ENCODE data around the gene CASP6.

DNA sequence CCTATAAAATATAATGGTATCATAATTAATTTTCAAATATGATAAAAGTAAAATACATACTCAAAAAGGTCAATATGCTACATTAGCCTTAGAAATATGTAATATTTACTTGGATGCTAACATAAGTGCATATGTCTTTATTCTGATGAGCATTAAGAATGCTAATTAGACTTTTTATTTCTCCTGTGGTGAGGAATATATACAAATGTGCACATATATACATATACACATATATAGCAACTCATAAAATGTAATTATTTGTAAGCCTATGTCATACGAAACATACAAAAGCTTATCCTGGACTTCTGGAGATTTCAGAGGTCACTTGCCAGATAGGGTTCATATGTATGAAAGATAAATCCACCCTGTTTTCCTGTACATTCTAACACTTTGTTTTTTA, 15.5 kb upstream of the CASP6 start:
- TF ChIP-seq TAF1 (IDR thresholded peaks at IDR 0.05; ENCODE audit: borderline replicate concordance, insufficient read depth, low read length) (no peak), POLR2AphosphoS5 (IDR thresholded peaks at IDR 0.05; ENCODE audit: low read depth, low read length) (no peak), FOXP2 (optimal IDR thresholded peaks at IDR 0.05; ENCODE audit: borderline replicate concordance, extremely low read depth, extremely low read length, insufficient read depth) (no peak), SIN3A (IDR thresholded peaks at IDR 0.05; ENCODE audit: borderline replicate concordance, insufficient read depth, low read length) (no peak)
- TF ChIP-seq, protein P1, sequence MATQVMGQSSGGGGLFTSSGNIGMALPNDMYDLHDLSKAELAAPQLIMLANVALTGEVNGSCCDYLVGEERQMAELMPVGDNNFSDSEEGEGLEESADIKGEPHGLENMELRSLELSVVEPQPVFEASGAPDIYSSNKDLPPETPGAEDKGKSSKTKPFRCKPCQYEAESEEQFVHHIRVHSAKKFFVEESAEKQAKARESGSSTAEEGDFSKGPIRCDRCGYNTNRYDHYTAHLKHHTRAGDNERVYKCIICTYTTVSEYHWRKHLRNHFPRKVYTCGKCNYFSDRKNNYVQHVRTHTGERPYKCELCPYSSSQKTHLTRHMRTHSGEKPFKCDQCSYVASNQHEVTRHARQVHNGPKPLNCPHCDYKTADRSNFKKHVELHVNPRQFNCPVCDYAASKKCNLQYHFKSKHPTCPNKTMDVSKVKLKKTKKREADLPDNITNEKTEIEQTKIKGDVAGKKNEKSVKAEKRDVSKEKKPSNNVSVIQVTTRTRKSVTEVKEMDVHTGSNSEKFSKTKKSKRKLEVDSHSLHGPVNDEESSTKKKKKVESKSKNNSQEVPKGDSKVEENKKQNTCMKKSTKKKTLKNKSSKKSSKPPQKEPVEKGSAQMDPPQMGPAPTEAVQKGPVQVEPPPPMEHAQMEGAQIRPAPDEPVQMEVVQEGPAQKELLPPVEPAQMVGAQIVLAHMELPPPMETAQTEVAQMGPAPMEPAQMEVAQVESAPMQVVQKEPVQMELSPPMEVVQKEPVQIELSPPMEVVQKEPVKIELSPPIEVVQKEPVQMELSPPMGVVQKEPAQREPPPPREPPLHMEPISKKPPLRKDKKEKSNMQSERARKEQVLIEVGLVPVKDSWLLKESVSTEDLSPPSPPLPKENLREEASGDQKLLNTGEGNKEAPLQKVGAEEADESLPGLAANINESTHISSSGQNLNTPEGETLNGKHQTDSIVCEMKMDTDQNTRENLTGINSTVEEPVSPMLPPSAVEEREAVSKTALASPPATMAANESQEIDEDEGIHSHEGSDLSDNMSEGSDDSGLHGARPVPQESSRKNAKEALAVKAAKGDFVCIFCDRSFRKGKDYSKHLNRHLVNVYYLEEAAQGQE (IDR thresholded peaks at IDR 0.05; ENCODE audit: insufficient read depth in 1 of 2, low read depth in 2 of 2, low read length in 2 of 2): no peak

Measured in PFSK-1 (cell line).